Heart left ventricle (tissue), 16 donors: Measurements from ENCODE around the gene BRMS1L. TPM values are rescaled to one million over a fixed set of nuclear protein-coding genes. Genes with fewer than 3 reads are reported as not detected.
"Not testable (repeated sequence)": the region's sequence is repeated elsewhere in the genome, so short reads cannot be mapped to it uniquely, and the experiment has no call there.

Experiments
- ATAC-seq, 4 donors: fragments of 200-7000 bp; cut with Tn5 transposase; one replicate each; pipeline ENCODE4 v1.9.1; 2020 to 2022; ENCODE audit warnings: moderate library complexity in 4 of 4, mild to moderate bottlenecking in 3 of 4, moderate number of reproducible peaks in 1 of 4
- DNase-seq, 5 donors: peaks; one replicate each; pipeline ENCODE4 v3.0.0-alpha.2; 2020
- H3K27ac ChIP-seq, 12 donors: fragments of 200-600 bp; sonication (generic) in 4 of 12; one replicate each; pipeline versions ENCODE4 v1.5.0 to v1.8.0; 2016 to 2022; ENCODE audit warnings: mild to moderate bottlenecking in 2 of 12
- H3K27me3 ChIP-seq, 9 donors: fragments of 200-600 bp; sonication (generic) in 2 of 9; one replicate each; pipeline versions ENCODE4 v1.5.1 to v1.8.0; 2016 to 2022; ENCODE audit warnings: mild to moderate bottlenecking in 3 of 9
- H3K36me3 ChIP-seq, 9 donors: fragments of 200-600 bp; sonication (generic) in 2 of 9; one replicate each; pipeline versions ENCODE4 v1.5.0 to v1.8.0; 2018 to 2022; ENCODE audit warnings: mild to moderate bottlenecking in 2 of 9
- H3K4me1 ChIP-seq, 12 donors: fragments of 200-600 bp; sonication (generic) in 4 of 12; one replicate each; pipeline versions ENCODE4 v1.5.0 to v1.8.0; 2016 to 2022; ENCODE audit warnings: mild to moderate bottlenecking in 3 of 12
- H3K4me3 ChIP-seq, 12 donors: fragments of 200-600 bp; sonication (generic) in 4 of 12; one replicate each; pipeline versions ENCODE4 v1.5.0 to v1.8.0; 2017 to 2022; ENCODE audit warnings: mild to moderate bottlenecking in 9 of 12, moderate library complexity in 4 of 12
- H3K9me3 ChIP-seq, 12 donors: fragments of 200-600 bp; sonication (generic) in 4 of 12; one replicate each; pipeline versions ENCODE4 v1.5.0 to v1.8.0; 2016 to 2022; ENCODE audit warnings: mild to moderate bottlenecking in 1 of 12
- CTCF ChIP-seq, 12 donors: fragments of 200-600 bp; sonication (generic) in 4 of 12; IDR thresholded peaks; one replicate each; pipeline versions ENCODE4 v1.5.0 to v1.8.0; 2018 to 2022; ENCODE audit warnings: antibody characterized with exemption in 12 of 12, mild to moderate bottlenecking in 5 of 12
- POLR2A ChIP-seq, 2 donors: fragments of 450-650 bp; IDR thresholded peaks; one replicate each; pipeline ENCODE4 v1.6.1; 2017; ENCODE audit warnings: antibody characterized with exemption in 2 of 2, mild to moderate bottlenecking in 2 of 2, moderate library complexity in 2 of 2
- WGBS, 4 donors: extraction: QIAGEN DNeasy Blood & Tissue Kit in 2 of 4; methylation state at CpG; one replicate each; pipeline versions ENCODE4 v1.1.5 to v1.1.7; 2013 to 2018; 5-methylcytosine and 5-hydroxymethylcytosine counted together
- intact Hi-C, 10 donors: fragments of 100-400 bp; cut with DNase I; formaldehyde crosslinking; loops; one replicate each; pipeline versions ENCODE4 v1.11.1 to v1.14.2; 2022
- polyA plus RNA-seq, 2 donors: library from polyadenylated mRNA; stranded (reverse); fragments of 200-250 nt; gene quantifications; one replicate each; pipeline ENCODE4 v1.2.3, GENCODE V29; 2013
- total RNA-seq, 9 donors: library from RNA; depleted of rRNA in 2 of 9; stranded (reverse); fragments of >200 nt in 2 of 9; fragmentation: NEBNext Ultra II Directional in 3 of 9; extraction: Animal tissue kit (Norgen Biotek cat#: 25700) in 3 of 9; gene quantifications; one replicate each; pipeline versions ENCODE4 v1.1.0 to v1.2.4, GENCODE V29; 2016 to 2023
- donor health status: ischemic (EF 13 %, LVEDD 7.1; RV severe dilation, severe dysfunction).
- donor health status: healthy with polysubstance abuse.
- donor health status: DM: no; HTN: yes; CAD: no.
- donor health status: DM: no; HTN: no; CAD: no.
- donor health status: ischemic (EF 25% LVEDD 6.9; RV normal size, moderate dysfunction).
- donor health status: ischemic (EF 25% LVEDD 5.7; RV mildly dilated, moderate dysfunction).
- donor health status: healthy.
- donor health status: DM: yes; HTN: yes; CAD: no.
- donor health status: ischemic (EF 35%, LVEDD 5.7; RV mildly dilated, moderate dysfunction).
- donor health status: nonischemic (EF 11% LVEDD 7.7; RV severe dilation, severe dysfunction).
- donor health status: DM: yes; HTN: yes; CAD: no.
- donor health status: PGD.
- donor health status: ischemic (EF 29% LVEDD 5.4; RV normal size, mild dysfunction).
- donor health status: nonischemic (EF 23%, LVEDD 6.1; RV moderate dilation, normal function).

Gene BRMS1L
- total and polyA plus RNA-seq, 11 donors = 3.4 to 14.8 (median 11.1) TPM

DNA sequence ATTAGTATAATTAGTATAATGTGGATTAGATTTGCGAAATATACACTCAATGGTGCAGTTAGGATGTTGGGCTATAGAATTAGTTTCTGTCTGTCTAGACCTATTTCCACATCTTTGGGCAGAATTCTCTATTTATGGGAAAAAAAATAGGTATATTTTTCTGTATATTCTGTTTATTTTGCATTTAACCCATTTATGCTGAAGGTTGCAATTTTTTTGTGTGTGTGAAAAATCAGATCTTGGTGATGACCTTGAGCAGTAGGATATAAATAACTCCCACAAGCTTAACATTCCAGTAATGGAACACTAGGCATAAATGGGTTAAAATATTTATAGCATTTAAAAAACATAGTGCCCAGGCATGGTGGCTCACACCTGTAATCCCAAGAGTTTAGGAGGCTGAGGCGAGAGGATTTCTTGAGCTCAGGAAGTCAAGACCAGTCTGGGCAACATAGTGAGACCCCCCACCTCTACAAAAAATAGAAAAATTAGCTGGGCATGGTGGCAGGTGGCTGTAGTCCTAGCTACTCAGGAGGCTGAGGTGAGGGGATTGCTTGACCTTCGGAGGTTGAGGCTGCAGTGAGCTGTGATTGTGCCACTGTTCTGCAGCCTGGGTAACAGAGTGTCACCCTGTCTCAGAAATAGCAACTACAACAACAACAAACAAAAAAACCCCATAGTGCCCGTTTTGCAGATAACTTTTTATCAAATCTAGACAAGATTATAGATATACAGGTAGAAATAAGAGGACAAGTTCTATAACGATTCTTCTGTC is 9.3 kb downstream of the BRMS1L start:
- Histone ChIP-seq H3K27ac (no peak overlapping the region), H3K4me1 (peaks cover 0 to 11% (median 0%) of the 10 kb centered on the region in 12 donors), H3K27me3 (no peaks in the 10 kb centered on the region), H3K4me3 (no peak overlapping the region), H3K36me3 (peaks cover 0 to 76% (median 56%) of the 10 kb centered on the region in 9 donors), H3K9me3 (peaks cover 0 to 17% (median 1%) of the 10 kb centered on the region in 12 donors)
- DNase-seq (no peak), ATAC-seq (peak in 3 of 4 donors; percentile 46 to 62 (median 56))
- TF ChIP-seq POLR2A (IDR thresholded peaks at IDR 0.05) = no peak
- TF ChIP-seq CTCF (IDR thresholded peaks at IDR 0.05) = no peak
- WGBS, 4 donors = 65 to 73% (median 69%) methylated on average over 5 of the region's 5 CpGs
- intact Hi-C loops = no loop called here

GRCh38 chr14:35841704-35842103 is 15.6 kb downstream of the BRMS1L start:
- H3K4me3 ChIP-seq, H3K27me3 ChIP-seq, H3K4me1 ChIP-seq, ATAC-seq, H3K27ac ChIP-seq, DNase-seq, intact Hi-C loops: not testable (repeated sequence)
- 98 to 100% (median 100%) methylated on average over 2 of the region's 2 CpGs for WGBS, 4 donors
- H3K36me3 ChIP-seq = peaks cover 0 to 93% (median 41%) of the 10 kb centered on the region in 9 donors
- peaks cover 0 to 42% (median 13%) of the 10 kb centered on the region in 12 donors for H3K9me3 ChIP-seq

- H3K27ac ChIP-seq, DNase-seq, H3K4me3 ChIP-seq, H3K4me1 ChIP-seq, intact Hi-C loops, H3K27me3 ChIP-seq, ATAC-seq: not testable (repeated sequence)
- Histone ChIP-seq H3K9me3 (peaks cover 0 to 42% (median 13%) of the 10 kb centered on the region in 12 donors), H3K36me3 (peaks cover 0 to 92% (median 35%) of the 10 kb centered on the region in 9 donors)
- 95 to 100% (median 98%) methylated on average over 2 of the region's 2 CpGs for WGBS, 4 donors
These were observed 16.1 kb downstream of the BRMS1L start for GRCh38 chr14:35842245-35842644.

- Histone ChIP-seq H3K36me3 (peaks cover 0 to 78% (median 29%) of the 10 kb centered on the region in 9 donors), H3K27ac (no peak overlapping the region)
- 96 to 98% (median 97%) methylated on average over 7 to 8 of the region's 8 CpGs for WGBS, 4 donors
These were observed 18.4 kb downstream of the BRMS1L start for GRCh38 chr14:35844494-35844893.

More at GRCh38 chr14:35844494-35844893, 18.4 kb downstream of the BRMS1L start:
- H3K4me3 ChIP-seq = no peak overlapping the region
- no peaks in the 10 kb centered on the region for H3K4me1 ChIP-seq
- TF ChIP-seq POLR2A (IDR thresholded peaks at IDR 0.05) (no peak), CTCF (IDR thresholded peaks at IDR 0.05) (no peak)
- H3K27me3 ChIP-seq = no peaks in the 10 kb centered on the region
- intact Hi-C loops = no loop called here
- DNase-seq (no peak), ATAC-seq (no peak)
- peaks cover 0 to 34% (median 10%) of the 10 kb centered on the region in 12 donors for H3K9me3 ChIP-seq
